Sigmoid colon (tissue), 4 donors: Measurements from ENCODE around the gene FGFR2.

Experiments
- CTCF ChIP-seq, 4 experiments: fragments of 450-650 bp in 3 of 4; fragments of 200-600 bp in 1 of 4; IDR thresholded peaks; one replicate each; pipeline ENCODE4 v1.5.1; 2016 to 2019; ENCODE audit warnings: antibody characterized with exemption in 4 of 4, mild to moderate bottlenecking in 3 of 4, moderate library complexity in 2 of 4
- POLR2A ChIP-seq, 2 donors: fragments of 450-650 bp; IDR thresholded peaks; one replicate each; pipeline ENCODE4 v1.6.1; 2016; ENCODE audit warnings: antibody characterized with exemption in 2 of 2, mild to moderate bottlenecking in 2 of 2, moderate library complexity in 2 of 2
- POLR2AphosphoS5 ChIP-seq, 4 donors: sonication (generic); formaldehyde crosslinking; IDR thresholded peaks; one replicate each; pipeline ENCODE4 v1.6.1; 2017; ENCODE audit warnings: antibody characterized with exemption in 4 of 4

GRCh38 chr10:121459279-121459621 is 139.0 kb downstream of the FGFR2 start:
- TF ChIP-seq CTCF (IDR thresholded peaks at IDR 0.05), result no peak
- TF ChIP-seq POLR2AphosphoS5 (IDR thresholded peaks at IDR 0.05), result no peak
- TF ChIP-seq POLR2A (IDR thresholded peaks at IDR 0.05), result no peak
